ENCODE data around the gene ATAD3A.
"Not testable (repeated sequence)": the region's sequence is repeated elsewhere in the genome, so short reads cannot be mapped to it uniquely, and the experiment has no call there.

The ATAD3A gene

DNA sequence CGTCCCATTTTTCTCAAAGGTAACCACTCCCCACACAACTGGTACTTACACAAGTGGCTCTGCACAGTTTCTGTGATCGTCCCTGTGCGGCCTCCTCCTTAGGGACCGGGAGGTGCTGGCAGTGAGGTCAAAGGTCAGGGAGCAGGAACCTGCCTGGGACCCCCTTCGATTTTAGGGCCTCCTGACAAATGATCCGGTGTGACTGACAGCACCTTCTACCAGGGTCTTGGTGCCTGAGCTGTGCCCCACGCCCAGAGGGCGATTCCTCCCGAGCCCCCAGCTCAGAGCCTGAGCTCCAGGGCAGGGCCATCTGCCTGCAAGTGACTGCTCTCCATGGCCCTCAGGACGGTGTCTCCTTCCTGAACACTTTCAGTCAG, 40.3 kb downstream of the ATAD3A start:
- peaks cover 0 to 4% of the 10 kb centered on the region in 2 donors for H3K36me3 ChIP-seq (ENCODE audit: control insufficient read depth in 1 of 2, insufficient read depth in 2 of 2, low read length in 2 of 2)
- no peaks in the 10 kb centered on the region for H3K9me3 ChIP-seq (ENCODE audit: control insufficient read depth in 1 of 2, low read length in 2 of 2)
- H3K4me3 ChIP-seq (ENCODE audit: low read depth in 1 of 2, low read length in 2 of 2), result no peak overlapping the region
- peaks cover 0 to 8% of the 10 kb centered on the region in 2 donors for H3K4me1 ChIP-seq (ENCODE audit: control insufficient read depth in 1 of 2, insufficient read depth in 2 of 2, low read length in 2 of 2)
- H3K27me3 ChIP-seq (ENCODE audit: low read depth, low read length), result no peaks in the 10 kb centered on the region
- H3K27ac ChIP-seq (ENCODE audit: low read length), result no peak overlapping the region

DNA sequence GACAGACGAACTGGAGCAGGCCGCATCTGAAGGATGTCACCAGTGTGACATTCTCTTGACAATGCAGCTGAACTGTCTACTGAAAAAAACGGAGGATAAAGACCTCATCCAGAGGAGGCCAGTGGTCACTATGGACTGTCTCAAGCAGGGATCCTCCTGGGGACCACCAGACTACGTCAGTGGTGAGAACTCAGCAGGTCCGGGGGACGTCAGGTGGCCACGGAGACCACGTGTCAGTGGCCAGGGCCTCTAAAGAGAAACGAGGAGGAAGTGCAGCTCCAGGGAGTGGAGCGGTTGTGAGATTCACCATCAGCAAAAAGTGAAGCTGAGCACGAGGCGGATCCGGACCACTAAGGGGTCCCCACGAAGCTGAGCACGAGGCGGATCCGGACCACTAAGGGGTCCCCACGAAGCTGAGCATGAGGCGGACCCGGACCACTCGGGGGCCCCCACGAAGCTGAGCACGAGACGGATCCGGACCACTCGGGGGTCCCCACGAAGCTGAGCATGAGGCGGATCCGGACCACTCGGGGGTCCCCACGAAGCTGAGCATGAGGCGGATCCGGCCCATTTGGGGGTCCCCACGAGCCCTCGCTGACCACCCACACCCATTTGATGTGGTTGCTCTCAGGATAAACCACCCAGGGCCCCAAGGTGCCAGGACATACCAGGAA, 42.0 kb downstream of the ATAD3A start:
- Histone ChIP-seq H3K36me3 (ENCODE audit: control insufficient read depth in 1 of 2, insufficient read depth in 2 of 2, low read length in 2 of 2) (peaks cover 0 to 4% of the 10 kb centered on the region in 2 donors), H3K27ac (ENCODE audit: low read length) (no peak overlapping the region), H3K27me3 (ENCODE audit: low read depth, low read length) (no peaks in the 10 kb centered on the region), H3K4me1 (ENCODE audit: control insufficient read depth in 1 of 2, insufficient read depth in 2 of 2, low read length in 2 of 2) (peaks cover 0 to 8% of the 10 kb centered on the region in 2 donors), H3K9me3 (ENCODE audit: control insufficient read depth in 1 of 2, low read length in 2 of 2) (no peaks in the 10 kb centered on the region), H3K4me3 (ENCODE audit: low read depth in 1 of 2, low read length in 2 of 2) (no peak overlapping the region)

- H3K36me3 ChIP-seq (ENCODE audit: control insufficient read depth in 1 of 2, insufficient read depth in 2 of 2, low read length in 2 of 2), result peaks cover 0 to 4% of the 10 kb centered on the region in 2 donors
- H3K27ac ChIP-seq (ENCODE audit: low read length), result no peak overlapping the region
- H3K4me3 ChIP-seq (ENCODE audit: low read depth in 1 of 2, low read length in 2 of 2), result no peak overlapping the region
- no peaks in the 10 kb centered on the region for H3K27me3 ChIP-seq (ENCODE audit: low read depth, low read length)
- H3K4me1 ChIP-seq (ENCODE audit: control insufficient read depth in 1 of 2, insufficient read depth in 2 of 2, low read length in 2 of 2), result peaks cover 0 to 8% of the 10 kb centered on the region in 2 donors
- H3K9me3 ChIP-seq (ENCODE audit: control insufficient read depth in 1 of 2, low read length in 2 of 2), result no peaks in the 10 kb centered on the region
Observed at GRCh38 chr1:1554550-1554925, 42.6 kb downstream of the ATAD3A start.

- Histone ChIP-seq H3K9me3 (ENCODE audit: control insufficient read depth in 1 of 2, low read length in 2 of 2) (no peaks in the 10 kb centered on the region), H3K36me3 (ENCODE audit: control insufficient read depth in 1 of 2, insufficient read depth in 2 of 2, low read length in 2 of 2) (peaks cover 0 to 9% of the 10 kb centered on the region in 2 donors), H3K4me1 (ENCODE audit: control insufficient read depth in 1 of 2, insufficient read depth in 2 of 2, low read length in 2 of 2) (peaks cover 0 to 8% of the 10 kb centered on the region in 2 donors), H3K4me3 (ENCODE audit: low read depth in 1 of 2, low read length in 2 of 2) (no peak overlapping the region), H3K27ac (ENCODE audit: low read length) (no peak overlapping the region), H3K27me3 (ENCODE audit: low read depth, low read length) (no peaks in the 10 kb centered on the region)
Observed at GRCh38 chr1:1554926-1555915, 43.3 kb downstream of the ATAD3A start.

GRCh38 chr1:1556505-1556904, 44.5 kb downstream of the ATAD3A start:
- Histone ChIP-seq H3K27ac (ENCODE audit: low read length) (no peak overlapping the region), H3K36me3 (ENCODE audit: control insufficient read depth in 1 of 2, insufficient read depth in 2 of 2, low read length in 2 of 2) (peaks cover 0 to 14% of the 10 kb centered on the region in 2 donors), H3K4me3 (ENCODE audit: low read depth in 1 of 2, low read length in 2 of 2) (no peak overlapping the region), H3K9me3 (ENCODE audit: control insufficient read depth in 1 of 2, low read length in 2 of 2) (no peaks in the 10 kb centered on the region), H3K4me1 (ENCODE audit: control insufficient read depth in 1 of 2, insufficient read depth in 2 of 2, low read length in 2 of 2) (peaks cover 0 to 4% of the 10 kb centered on the region in 2 donors), H3K27me3 (ENCODE audit: low read depth, low read length) (no peaks in the 10 kb centered on the region)

GRCh38 chr1:1556961-1557360, 45.0 kb downstream of the ATAD3A start:
- H3K27ac ChIP-seq (ENCODE audit: low read length); H3K27me3 ChIP-seq (ENCODE audit: low read depth, low read length); H3K9me3 ChIP-seq (ENCODE audit: control insufficient read depth in 1 of 2, low read length in 2 of 2); H3K4me1 ChIP-seq (ENCODE audit: control insufficient read depth in 1 of 2, insufficient read depth in 2 of 2, low read length in 2 of 2); H3K4me3 ChIP-seq (ENCODE audit: low read depth in 1 of 2, low read length in 2 of 2): not testable (repeated sequence)
- H3K36me3 ChIP-seq (ENCODE audit: control insufficient read depth in 1 of 2, insufficient read depth in 2 of 2, low read length in 2 of 2), result peaks cover 3 to 18% of the 10 kb centered on the region in 2 donors

- H3K27ac ChIP-seq (ENCODE audit: low read length); H3K9me3 ChIP-seq (ENCODE audit: control insufficient read depth in 1 of 2, low read length in 2 of 2); H3K27me3 ChIP-seq (ENCODE audit: low read depth, low read length); H3K4me3 ChIP-seq (ENCODE audit: low read depth in 1 of 2, low read length in 2 of 2); H3K4me1 ChIP-seq (ENCODE audit: control insufficient read depth in 1 of 2, insufficient read depth in 2 of 2, low read length in 2 of 2): not testable (repeated sequence)
- peaks cover 10 to 26% of the 10 kb centered on the region in 2 donors for H3K36me3 ChIP-seq (ENCODE audit: control insufficient read depth in 1 of 2, insufficient read depth in 2 of 2, low read length in 2 of 2)
Observed at GRCh38 chr1:1557688-1558087, 45.7 kb downstream of the ATAD3A start.

GRCh38 chr1:1558591-1558990, 46.6 kb downstream of the ATAD3A start:
- H3K9me3 ChIP-seq (ENCODE audit: control insufficient read depth in 1 of 2, low read length in 2 of 2), result no peaks in the 10 kb centered on the region
- peaks cover 0 to 4% of the 10 kb centered on the region in 2 donors for H3K4me1 ChIP-seq (ENCODE audit: control insufficient read depth in 1 of 2, insufficient read depth in 2 of 2, low read length in 2 of 2)
- no peaks in the 10 kb centered on the region for H3K27me3 ChIP-seq (ENCODE audit: low read depth, low read length)
- no peak overlapping the region for H3K4me3 ChIP-seq (ENCODE audit: low read depth in 1 of 2, low read length in 2 of 2)
- H3K27ac ChIP-seq (ENCODE audit: low read length), result no peak overlapping the region
- H3K36me3 ChIP-seq (ENCODE audit: control insufficient read depth in 1 of 2, insufficient read depth in 2 of 2, low read length in 2 of 2), result peaks cover 15 to 32% of the 10 kb centered on the region in 2 donors

- H3K9me3 ChIP-seq (ENCODE audit: control insufficient read depth in 1 of 2, low read length in 2 of 2), result no peaks in the 10 kb centered on the region
- H3K36me3 ChIP-seq (ENCODE audit: control insufficient read depth in 1 of 2, insufficient read depth in 2 of 2, low read length in 2 of 2), result peaks cover 20 to 37% of the 10 kb centered on the region in 2 donors
- H3K4me1 ChIP-seq (ENCODE audit: control insufficient read depth in 1 of 2, insufficient read depth in 2 of 2, low read length in 2 of 2), result peaks cover 0 to 4% of the 10 kb centered on the region in 2 donors
- H3K27me3 ChIP-seq (ENCODE audit: low read depth, low read length), result no peaks in the 10 kb centered on the region
- no peak overlapping the region for H3K27ac ChIP-seq (ENCODE audit: low read length)
- no peak overlapping the region for H3K4me3 ChIP-seq (ENCODE audit: low read depth in 1 of 2, low read length in 2 of 2)
Observed at GRCh38 chr1:1559066-1559465, 47.1 kb downstream of the ATAD3A start.

DNA sequence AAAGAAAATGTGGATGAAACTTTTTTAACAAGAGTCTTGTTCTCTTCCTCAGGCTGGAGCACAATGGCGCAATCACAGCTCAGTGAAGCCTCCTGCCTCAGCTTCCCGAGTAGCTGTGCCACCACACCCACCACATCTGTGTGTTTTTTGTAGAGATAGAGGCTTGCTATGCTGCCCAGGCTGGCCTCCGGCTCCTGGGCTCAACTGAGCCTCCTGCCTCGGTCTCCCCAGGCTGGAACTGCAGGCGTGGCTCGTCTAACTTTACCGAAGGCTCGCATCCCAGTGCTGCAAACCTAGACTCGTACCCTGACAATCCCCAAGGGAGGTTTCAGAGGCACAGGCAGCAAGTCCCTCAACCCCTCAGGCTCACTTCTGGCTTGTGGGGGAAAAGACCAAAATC, 48.2 kb downstream of the ATAD3A start:
- H3K27me3 ChIP-seq (ENCODE audit: low read depth, low read length), result no peaks in the 10 kb centered on the region
- H3K27ac ChIP-seq (ENCODE audit: low read length), result no peak overlapping the region
- no peaks in the 10 kb centered on the region for H3K9me3 ChIP-seq (ENCODE audit: control insufficient read depth in 1 of 2, low read length in 2 of 2)
- H3K4me1 ChIP-seq (ENCODE audit: control insufficient read depth in 1 of 2, insufficient read depth in 2 of 2, low read length in 2 of 2), result peaks cover 0 to 1% of the 10 kb centered on the region in 2 donors
- H3K36me3 ChIP-seq (ENCODE audit: control insufficient read depth in 1 of 2, insufficient read depth in 2 of 2, low read length in 2 of 2), result peaks cover 28 to 44% of the 10 kb centered on the region in 2 donors
- H3K4me3 ChIP-seq (ENCODE audit: low read depth in 1 of 2, low read length in 2 of 2), result no peak overlapping the region

GRCh38 chr1:1561801-1562470, 50.0 kb downstream of the ATAD3A start:
- no peaks in the 10 kb centered on the region for H3K9me3 ChIP-seq (ENCODE audit: control insufficient read depth in 1 of 2, low read length in 2 of 2)
- peaks cover 28 to 49% of the 10 kb centered on the region in 2 donors for H3K36me3 ChIP-seq (ENCODE audit: control insufficient read depth in 1 of 2, insufficient read depth in 2 of 2, low read length in 2 of 2)
- H3K27me3 ChIP-seq (ENCODE audit: low read depth, low read length), result no peaks in the 10 kb centered on the region
- H3K27ac ChIP-seq (ENCODE audit: low read length), result no peak overlapping the region
- H3K4me3 ChIP-seq (ENCODE audit: low read depth in 1 of 2, low read length in 2 of 2), result no peak overlapping the region
- no peaks in the 10 kb centered on the region for H3K4me1 ChIP-seq (ENCODE audit: control insufficient read depth in 1 of 2, insufficient read depth in 2 of 2, low read length in 2 of 2)

All from muscle layer of duodenum (tissue), 2 donors.